ENCODE data around the gene CPSF4L.
"Not testable (repeated sequence)": the region's sequence is repeated elsewhere in the genome, so short reads cannot be mapped to it uniquely, and the experiment has no call there.

The CPSF4L gene, protein sequence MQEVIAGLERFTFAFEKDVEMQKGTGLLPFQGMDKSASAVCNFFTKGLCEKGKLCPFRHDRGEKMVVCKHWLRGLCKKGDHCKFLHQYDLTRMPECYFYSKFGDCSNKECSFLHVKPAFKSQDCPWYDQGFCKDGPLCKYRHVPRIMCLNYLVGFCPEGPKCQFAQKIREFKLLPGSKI

DNA sequence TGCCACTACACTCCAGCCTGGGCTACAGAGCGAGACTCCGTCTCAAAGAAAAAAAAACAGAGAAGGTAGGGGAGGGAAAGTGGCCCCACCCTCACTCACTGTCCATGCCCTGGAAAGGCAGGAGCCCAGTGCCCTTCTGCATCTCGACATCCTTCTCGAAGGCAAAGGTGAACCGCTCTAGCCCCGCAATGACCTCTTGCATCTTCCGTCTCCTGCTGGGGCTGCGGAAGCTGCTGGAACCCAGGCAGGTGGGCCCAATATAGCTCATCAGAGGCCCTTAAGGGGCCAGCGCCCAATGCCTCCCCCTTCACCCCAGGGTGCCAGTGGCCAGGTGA, at the start of gene CPSF4L:
CPSF4L (minus strand) TSS at position 264 of the 335 bp plus-strand sequence; CDS start at position 202, 62 bp downstream.
- peak within 1 kb of the TSS; percentile 19 for H3K27ac ChIP-seq
- DNase-seq (ENCODE audit: low read depth, low spot score): no peak

DNA sequence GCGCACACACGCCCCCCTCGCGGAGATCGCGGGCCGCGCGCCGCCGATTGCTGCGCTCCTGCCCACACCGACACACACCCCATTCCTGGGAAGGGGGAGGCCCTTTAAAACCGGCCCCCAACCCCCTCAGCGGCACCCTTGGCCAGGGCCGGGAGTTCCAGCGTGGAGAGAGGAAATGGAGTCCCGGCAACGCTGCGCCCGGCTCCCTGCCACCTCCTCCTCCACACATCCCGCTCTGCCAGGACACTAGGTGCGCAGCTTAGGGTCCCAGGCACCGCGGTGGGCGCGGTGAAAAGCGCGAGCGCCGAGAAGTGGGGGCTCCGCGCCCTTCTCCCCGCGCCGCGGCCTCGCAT, 49.7 kb upstream of the CPSF4L start:
- H3K27ac ChIP-seq: peak overlapping the region; percentile 87
- no peak for DNase-seq (ENCODE audit: low read depth, low spot score)

- DNase-seq (ENCODE audit: low read depth, low spot score): no peak
- peak overlapping the region; percentile 87 for H3K27ac ChIP-seq
Measured at GRCh38 chr17:73309727-73310596, 48.3 kb upstream of the CPSF4L start.

GRCh38 chr17:73308959-73309358, 47.3 kb upstream of the CPSF4L start:
- DNase-seq (ENCODE audit: low read depth, low spot score): not testable (repeated sequence)
- H3K27ac ChIP-seq: peak overlapping the region; percentile 87

DNA sequence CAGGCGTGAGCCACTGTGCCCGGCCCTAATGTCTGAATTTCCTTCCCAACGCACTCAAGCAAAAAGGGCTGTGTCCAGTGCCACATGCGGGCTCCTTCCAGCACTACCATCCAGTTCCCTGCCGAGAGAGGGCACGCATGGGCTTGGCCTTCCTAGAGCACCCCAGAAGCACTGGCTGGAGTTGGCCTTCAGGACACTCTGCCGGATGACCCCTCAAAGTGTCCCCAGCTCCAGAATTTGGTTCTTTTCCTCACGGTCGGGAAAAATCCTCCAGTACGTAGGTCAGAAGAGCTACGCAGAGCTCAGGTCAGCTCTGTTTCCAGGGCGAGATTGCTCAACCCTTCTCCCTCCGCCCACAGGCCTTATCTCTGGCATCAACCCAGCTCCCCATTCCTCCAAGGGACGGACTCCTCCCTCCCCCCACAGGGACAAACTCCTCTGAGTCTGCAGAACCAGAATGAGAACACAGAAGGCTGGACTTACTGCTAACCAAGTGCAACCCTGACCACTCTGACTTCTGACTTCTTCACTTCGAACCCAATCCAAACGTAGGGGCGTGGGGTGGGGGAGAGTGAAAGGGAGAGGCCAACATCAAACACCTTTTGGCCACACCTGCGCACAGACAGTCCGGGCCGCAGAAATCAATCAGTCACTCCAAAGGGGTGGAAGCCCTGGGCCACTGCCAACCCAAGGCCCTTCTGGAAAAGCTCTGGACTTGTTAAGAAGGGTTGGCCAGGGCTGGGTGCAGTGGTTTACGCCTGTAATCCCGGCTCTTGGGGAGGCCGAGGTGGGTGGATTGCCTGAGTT, 46.5 kb upstream of the CPSF4L start:
- peak overlapping the region; percentile 87 for H3K27ac ChIP-seq
- DNase-seq (ENCODE audit: low read depth, low spot score): no peak

GRCh38 chr17:73307130-73307529, 45.5 kb upstream of the CPSF4L start:
- DNase-seq (ENCODE audit: low read depth, low spot score): no peak
- H3K27ac ChIP-seq: peak overlapping the region; percentile 87

DNA sequence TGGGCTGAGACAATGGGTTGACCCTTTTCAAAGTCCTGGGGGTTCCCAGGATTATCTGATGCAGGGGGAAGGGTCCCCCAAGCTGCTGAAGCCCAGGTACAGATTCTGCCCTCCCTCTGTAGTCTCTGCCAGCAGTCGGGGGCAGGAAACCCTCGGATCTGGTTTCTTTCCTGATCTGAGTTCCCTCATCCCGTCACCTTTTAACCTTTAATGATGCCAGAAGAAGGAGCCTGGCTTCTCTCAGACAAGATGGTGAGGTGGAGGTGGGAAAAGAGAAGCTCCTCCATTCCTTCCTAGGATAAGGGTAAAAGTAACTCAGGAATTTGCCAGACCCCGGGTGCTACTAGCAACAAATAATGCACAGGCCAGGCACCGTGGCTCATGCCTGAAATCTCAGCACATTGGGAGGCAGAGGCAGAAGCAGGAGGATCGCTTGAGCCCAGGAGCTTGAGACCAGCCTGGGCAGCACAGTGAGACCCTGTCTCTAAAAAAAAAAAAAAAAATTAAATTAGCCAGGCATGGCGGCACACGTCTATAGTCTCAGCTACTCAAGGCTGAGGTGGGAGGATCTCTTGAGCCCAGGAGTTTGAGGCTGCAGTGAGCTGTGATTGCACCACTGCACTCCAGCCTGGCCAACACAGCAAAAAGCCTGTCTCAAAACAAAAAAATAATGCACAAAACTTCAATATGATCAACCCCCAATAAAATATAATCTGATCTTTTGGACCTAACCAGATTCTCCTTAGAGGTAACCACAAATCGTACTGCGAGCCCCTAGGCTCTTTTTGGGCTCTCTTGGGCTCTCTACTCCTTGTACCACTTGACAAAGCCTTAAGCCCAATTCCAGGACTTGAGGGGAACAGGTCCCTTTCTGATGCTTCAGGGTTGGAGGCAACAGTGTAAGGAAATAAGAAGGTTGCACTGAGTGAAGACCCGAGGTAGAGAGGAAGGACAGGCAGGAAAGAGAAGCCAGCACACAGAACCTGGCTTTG, 44.5 kb upstream of the CPSF4L start:
- DNase-seq (ENCODE audit: low read depth, low spot score): no peak
- H3K27ac ChIP-seq: peak overlapping the region; percentile 87

DNA sequence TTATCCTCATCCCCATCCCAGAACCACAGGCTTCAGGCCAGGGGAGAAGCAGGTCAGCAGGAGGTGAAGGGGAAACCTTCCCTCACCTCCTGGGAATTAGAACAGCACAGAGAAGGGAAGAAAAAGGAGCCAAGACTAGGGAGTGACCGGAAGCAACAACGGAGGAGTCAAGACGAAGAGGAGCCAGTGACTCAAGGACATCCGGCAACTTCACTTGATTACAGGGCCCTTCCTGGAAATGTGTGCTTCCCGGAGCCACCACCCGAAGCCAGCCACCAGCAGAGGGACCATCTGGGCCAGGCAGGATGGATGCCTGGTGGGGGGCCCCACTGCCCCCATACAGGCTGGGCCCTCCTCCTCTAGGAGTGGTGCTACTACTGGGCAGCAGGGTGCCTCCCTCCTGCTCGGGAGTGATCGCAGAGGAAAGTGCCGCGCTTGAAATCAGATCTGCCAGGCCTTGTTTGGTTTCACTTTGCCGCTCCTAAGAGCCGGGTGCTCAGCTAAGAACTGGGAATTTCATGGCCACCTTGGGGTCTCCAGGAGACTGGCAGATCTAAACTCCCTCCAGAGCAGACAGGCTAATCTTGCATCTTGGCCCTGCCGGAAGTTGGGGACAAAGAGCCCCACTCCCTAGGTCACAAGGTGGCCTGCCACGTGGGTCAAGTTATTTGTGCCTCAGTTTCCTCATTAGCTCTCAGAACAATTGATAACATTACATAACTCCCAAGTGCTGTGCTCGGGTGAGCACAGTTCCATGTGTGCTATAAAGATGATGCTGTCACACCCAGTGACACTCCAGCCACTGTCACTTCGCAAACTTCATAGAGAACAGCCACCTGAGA, 43.5 kb upstream of the CPSF4L start:
- no peak for DNase-seq (ENCODE audit: low read depth, low spot score)
- H3K27ac ChIP-seq: peak overlapping the region; percentile 87

- peak overlapping the region; percentile 87 for H3K27ac ChIP-seq
- DNase-seq (ENCODE audit: low read depth, low spot score): no peak
Measured at GRCh38 chr17:73304438-73304837, 42.8 kb upstream of the CPSF4L start.

DNA sequence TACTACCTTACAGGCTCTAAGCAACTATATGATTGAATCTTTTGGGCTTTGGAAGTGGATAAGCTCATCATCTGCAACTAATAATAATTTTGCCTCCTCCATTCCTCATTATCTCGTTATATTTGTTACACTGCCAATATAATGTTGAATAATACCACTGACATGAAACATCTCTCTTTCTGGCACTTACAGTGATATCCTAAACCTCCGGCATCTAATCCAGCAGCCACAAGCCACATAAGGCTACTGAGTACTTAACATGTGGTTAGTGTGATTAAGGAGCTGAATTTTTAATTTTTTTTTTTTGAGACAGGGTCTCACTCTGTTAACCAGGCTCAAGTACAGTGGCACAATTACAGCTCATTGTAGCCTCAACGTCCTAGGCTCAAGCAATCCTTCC, 40.5 kb upstream of the CPSF4L start:
- no peak for DNase-seq (ENCODE audit: low read depth, low spot score)
- no peak overlapping the region for H3K27ac ChIP-seq

DNA sequence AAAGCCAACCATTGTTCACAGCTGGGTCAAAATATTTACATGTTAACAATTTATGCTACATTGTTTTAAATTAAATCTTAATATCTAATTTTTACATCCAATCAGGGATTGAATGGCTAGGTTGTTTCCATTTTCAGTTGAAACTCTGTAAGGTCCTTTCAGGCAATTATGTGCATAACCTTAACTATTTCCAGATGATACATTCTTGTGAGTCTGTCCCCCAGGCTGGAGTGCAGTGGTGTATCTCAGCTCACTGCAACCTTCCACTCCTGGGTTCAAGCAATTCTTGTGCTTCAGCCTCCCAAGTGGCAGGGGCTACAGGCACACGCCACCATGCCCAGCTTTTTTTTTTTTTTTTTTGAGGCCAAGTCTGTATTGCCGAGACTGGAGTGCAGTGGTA, 39.7 kb upstream of the CPSF4L start:
- no peak overlapping the region for H3K27ac ChIP-seq
- DNase-seq (ENCODE audit: low read depth, low spot score): no peak

GRCh38 chr17:73300392-73300791, 38.7 kb upstream of the CPSF4L start:
- no peak for DNase-seq (ENCODE audit: low read depth, low spot score)

DNA sequence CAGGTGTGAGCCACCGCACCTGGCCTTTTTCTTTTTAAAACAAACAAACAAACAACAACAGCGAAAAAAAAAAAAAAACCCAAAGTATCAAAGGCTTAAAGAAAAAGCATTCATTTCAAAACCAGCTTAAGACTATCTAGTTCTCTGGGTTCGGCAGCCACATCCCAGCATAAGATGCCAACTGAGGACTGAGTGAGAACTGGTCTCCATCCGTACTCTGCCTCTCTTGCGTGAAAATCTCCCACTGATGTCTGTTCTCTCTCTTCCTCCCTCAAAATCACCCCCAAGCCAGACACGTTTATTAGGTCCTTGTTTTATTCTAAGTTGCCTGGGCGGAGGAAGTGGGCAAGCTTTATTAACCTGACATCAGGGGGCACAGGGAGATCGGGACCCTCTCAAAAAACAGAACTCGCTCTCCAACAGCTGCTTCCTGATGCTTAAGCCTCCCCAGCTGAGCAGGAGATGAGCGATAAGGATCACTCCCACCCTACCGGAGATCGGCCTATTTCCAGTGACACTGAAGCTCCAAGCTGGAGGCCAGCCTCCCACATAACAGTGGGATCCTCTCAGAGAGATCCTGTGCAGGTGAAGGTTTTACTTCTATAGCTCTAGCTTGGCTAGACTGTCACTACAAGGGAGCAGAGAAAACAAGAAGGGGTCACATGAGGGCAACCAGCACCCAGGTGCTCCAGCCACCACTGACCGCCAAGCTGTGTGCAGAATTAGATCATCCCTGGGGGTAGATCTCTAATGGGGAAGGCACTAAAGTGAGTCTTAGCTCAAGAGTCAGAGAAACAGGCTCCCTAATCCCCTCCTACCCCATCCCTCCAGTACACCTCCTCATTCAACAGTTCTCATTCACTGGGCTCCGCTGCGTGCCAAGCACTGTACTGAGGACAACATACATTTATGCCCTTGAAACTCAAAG, 36.5 kb upstream of the CPSF4L start:
- DNase-seq (ENCODE audit: low read depth, low spot score): no peak
- H3K27ac ChIP-seq: no peak overlapping the region

More at GRCh38 chr17:73300392-73300791, 38.7 kb upstream of the CPSF4L start:
- no peak overlapping the region for H3K27ac ChIP-seq

DNA sequence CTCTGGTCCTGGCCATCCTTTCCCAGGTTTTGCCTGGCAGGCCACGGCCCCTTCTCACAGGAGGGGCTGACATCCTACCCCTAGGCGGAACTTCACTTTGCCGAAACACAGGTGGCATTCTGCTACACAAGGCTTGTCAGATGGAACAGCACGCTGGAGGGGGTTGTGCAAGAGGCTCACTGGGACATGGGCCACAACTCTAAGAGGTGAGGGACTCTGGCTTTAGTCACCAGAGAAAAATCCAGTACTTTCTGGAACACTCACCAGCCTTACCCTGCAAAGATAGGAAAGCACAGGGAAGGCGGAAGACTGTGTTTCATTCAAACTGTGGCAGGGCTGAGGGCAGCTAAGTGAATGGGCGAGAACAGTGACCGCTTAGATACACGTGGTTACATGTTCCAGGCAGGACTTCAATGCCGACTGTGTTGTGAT, 31.8 kb upstream of the CPSF4L start:
- DNase-seq (ENCODE audit: low read depth, low spot score): no peak
- peak overlapping the region; percentile 86 for H3K27ac ChIP-seq

- H3K27ac ChIP-seq: peak overlapping the region; percentile 86
- no peak for DNase-seq (ENCODE audit: low read depth, low spot score)
Measured at GRCh38 chr17:73293031-73293430, 31.4 kb upstream of the CPSF4L start.

DNA sequence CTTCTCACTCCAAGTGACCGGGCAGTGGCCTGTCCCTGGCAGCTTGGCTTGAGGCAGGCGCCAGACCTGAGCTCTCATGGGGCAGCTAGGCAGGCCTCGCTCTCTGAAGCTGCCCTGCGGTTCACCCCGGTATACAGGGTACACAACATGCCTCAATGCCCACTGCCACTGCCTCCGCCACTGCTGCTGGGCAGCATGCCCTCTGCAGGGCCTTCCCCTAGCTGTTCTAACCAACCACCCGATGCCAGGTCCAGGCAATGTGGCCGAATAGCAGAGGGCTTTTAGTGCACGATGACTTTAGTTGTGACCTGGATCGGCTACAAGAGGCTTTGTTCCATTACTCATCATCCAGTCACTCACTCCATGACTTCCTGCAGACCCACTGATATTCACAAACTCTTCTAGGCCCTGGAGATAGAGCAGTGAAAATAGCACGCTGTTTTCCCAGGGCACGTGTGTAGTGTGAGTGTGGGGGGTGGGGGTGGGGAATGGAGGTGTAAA, 30.4 kb upstream of the CPSF4L start:
- DNase-seq (ENCODE audit: low read depth, low spot score): no peak
- H3K27ac ChIP-seq: peak overlapping the region; percentile 86

GRCh38 chr17:73291260-73291801, 29.7 kb upstream of the CPSF4L start:
- peak overlapping the region; percentile 86 for H3K27ac ChIP-seq
- DNase-seq (ENCODE audit: low read depth, low spot score): no peak

Data from epithelial cell of prostate (primary cell).